ENCODE measurements around the gene TXNDC2.

Gene TXNDC2

GRCh38 chr18:9922592-9923311, 37.0 kb downstream of the TXNDC2 start:
- TF ChIP-seq CREB5 (CRISPR knock-in tag; IDR thresholded peaks at IDR 0.05; ENCODE audit: low read depth) (no peak), RARB (CRISPR knock-in tag; IDR thresholded peaks at IDR 0.05) (no peak), CSDC2 (CRISPR knock-in tag; IDR thresholded peaks at IDR 0.05) (no peak), ZFP3 (CRISPR knock-in tag; IDR thresholded peaks at IDR 0.05) (no peak), ARNTL (CRISPR knock-in tag; IDR thresholded peaks at IDR 0.05; ENCODE audit: borderline replicate concordance, low read depth) (no peak), PPARA (CRISPR knock-in tag; IDR thresholded peaks at IDR 0.05; ENCODE audit: borderline replicate concordance) (no peak), SNAI2 (CRISPR knock-in tag; IDR thresholded peaks at IDR 0.05) (no peak), GLIS3 (CRISPR knock-in tag; IDR thresholded peaks at IDR 0.05) (no peak), ZC3H10 (CRISPR knock-in tag; IDR thresholded peaks at IDR 0.05) (no peak), OSR1 (CRISPR knock-in tag; IDR thresholded peaks at IDR 0.05) (no peak), TCF4 (CRISPR knock-in tag; IDR thresholded peaks at IDR 0.05; ENCODE audit: borderline replicate concordance) (no peak), TOX (CRISPR knock-in tag; IDR thresholded peaks at IDR 0.05; ENCODE audit: borderline replicate concordance) (no peak)
- TF ChIP-seq, protein P1, sequence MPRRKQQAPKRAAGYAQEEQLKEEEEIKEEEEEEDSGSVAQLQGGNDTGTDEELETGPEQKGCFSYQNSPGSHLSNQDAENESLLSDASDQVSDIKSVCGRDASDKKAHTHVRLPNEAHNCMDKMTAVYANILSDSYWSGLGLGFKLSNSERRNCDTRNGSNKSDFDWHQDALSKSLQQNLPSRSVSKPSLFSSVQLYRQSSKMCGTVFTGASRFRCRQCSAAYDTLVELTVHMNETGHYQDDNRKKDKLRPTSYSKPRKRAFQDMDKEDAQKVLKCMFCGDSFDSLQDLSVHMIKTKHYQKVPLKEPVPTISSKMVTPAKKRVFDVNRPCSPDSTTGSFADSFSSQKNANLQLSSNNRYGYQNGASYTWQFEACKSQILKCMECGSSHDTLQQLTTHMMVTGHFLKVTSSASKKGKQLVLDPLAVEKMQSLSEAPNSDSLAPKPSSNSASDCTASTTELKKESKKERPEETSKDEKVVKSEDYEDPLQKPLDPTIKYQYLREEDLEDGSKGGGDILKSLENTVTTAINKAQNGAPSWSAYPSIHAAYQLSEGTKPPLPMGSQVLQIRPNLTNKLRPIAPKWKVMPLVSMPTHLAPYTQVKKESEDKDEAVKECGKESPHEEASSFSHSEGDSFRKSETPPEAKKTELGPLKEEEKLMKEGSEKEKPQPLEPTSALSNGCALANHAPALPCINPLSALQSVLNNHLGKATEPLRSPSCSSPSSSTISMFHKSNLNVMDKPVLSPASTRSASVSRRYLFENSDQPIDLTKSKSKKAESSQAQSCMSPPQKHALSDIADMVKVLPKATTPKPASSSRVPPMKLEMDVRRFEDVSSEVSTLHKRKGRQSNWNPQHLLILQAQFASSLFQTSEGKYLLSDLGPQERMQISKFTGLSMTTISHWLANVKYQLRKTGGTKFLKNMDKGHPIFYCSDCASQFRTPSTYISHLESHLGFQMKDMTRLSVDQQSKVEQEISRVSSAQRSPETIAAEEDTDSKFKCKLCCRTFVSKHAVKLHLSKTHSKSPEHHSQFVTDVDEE (CRISPR knock-in tag; IDR thresholded peaks at IDR 0.05), result no peak
- TF ChIP-seq, protein P2, sequence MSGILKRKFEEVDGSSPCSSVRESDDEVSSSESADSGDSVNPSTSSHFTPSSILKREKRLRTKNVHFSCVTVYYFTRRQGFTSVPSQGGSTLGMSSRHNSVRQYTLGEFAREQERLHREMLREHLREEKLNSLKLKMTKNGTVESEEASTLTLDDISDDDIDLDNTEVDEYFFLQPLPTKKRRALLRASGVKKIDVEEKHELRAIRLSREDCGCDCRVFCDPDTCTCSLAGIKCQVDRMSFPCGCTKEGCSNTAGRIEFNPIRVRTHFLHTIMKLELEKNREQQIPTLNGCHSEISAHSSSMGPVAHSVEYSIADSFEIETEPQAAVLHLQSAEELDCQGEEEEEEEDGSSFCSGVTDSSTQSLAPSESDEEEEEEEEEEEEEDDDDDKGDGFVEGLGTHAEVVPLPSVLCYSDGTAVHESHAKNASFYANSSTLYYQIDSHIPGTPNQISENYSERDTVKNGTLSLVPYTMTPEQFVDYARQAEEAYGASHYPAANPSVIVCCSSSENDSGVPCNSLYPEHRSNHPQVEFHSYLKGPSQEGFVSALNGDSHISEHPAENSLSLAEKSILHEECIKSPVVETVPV (CRISPR knock-in tag; IDR thresholded peaks at IDR 0.05), result no peak

GRCh38 chr18:9924371-9924943, 38.7 kb downstream of the TXNDC2 start:
- TF ChIP-seq ESRRG (CRISPR knock-in tag; IDR thresholded peaks at IDR 0.05) (no peak), ZNF565 (CRISPR knock-in tag; conservative IDR thresholded peaks at IDR 0.05; ENCODE audit: low read depth) (no peak), ZNF8 (CRISPR knock-in tag; IDR thresholded peaks at IDR 0.05) (no peak), PPARA (CRISPR knock-in tag; IDR thresholded peaks at IDR 0.05; ENCODE audit: borderline replicate concordance) (no peak), SNAI2 (CRISPR knock-in tag; IDR thresholded peaks at IDR 0.05) (no peak), CSDC2 (CRISPR knock-in tag; IDR thresholded peaks at IDR 0.05) (no peak), OSR1 (CRISPR knock-in tag; IDR thresholded peaks at IDR 0.05) (no peak), ZNF70 (CRISPR knock-in tag; IDR thresholded peaks at IDR 0.05) (no peak), GLIS3 (CRISPR knock-in tag; IDR thresholded peaks at IDR 0.05) (no peak)
- TF ChIP-seq, protein P3, sequence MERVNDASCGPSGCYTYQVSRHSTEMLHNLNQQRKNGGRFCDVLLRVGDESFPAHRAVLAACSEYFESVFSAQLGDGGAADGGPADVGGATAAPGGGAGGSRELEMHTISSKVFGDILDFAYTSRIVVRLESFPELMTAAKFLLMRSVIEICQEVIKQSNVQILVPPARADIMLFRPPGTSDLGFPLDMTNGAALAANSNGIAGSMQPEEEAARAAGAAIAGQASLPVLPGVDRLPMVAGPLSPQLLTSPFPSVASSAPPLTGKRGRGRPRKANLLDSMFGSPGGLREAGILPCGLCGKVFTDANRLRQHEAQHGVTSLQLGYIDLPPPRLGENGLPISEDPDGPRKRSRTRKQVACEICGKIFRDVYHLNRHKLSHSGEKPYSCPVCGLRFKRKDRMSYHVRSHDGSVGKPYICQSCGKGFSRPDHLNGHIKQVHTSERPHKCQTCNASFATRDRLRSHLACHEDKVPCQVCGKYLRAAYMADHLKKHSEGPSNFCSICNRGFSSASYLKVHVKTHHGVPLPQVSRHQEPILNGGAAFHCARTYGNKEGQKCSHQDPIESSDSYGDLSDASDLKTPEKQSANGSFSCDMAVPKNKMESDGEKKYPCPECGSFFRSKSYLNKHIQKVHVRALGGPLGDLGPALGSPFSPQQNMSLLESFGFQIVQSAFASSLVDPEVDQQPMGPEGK (CRISPR knock-in tag; IDR thresholded peaks at IDR 0.05; ENCODE audit: borderline replicate concordance), result no peak
- ATAC-seq, result no peak

More at GRCh38 chr18:9922592-9923311, 37.0 kb downstream of the TXNDC2 start:
- no peak for ATAC-seq

DNA sequence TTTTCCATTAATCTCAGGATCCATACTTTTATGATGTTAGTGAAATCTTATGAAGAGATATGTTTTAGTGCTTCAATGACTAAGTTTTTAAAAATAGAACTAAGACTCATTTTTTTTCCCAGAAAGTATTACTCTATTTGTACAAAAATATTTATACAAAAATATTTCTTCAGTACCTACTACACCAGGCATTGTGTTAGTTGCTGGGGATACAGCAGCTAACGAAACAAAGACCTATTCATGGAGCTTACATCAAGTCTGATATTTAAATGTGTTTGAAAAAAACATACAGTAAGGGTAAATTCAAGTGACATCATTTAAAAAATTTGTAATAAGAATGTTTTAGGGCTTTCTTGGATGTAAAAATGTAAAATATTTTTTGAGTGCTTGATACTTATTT, 39.6 kb downstream of the TXNDC2 start:
- ATAC-seq, result peak; percentile 54
- TF ChIP-seq OSR1 (CRISPR knock-in tag; IDR thresholded peaks at IDR 0.05) (no peak), ARNTL (CRISPR knock-in tag; IDR thresholded peaks at IDR 0.05; ENCODE audit: borderline replicate concordance, low read depth) (no peak), ZC3H10 (CRISPR knock-in tag; IDR thresholded peaks at IDR 0.05) (no peak), ZFP30 (CRISPR knock-in tag; IDR thresholded peaks at IDR 0.05) (no peak), TCF4 (CRISPR knock-in tag; IDR thresholded peaks at IDR 0.05; ENCODE audit: borderline replicate concordance) (no peak), ISL1 (CRISPR knock-in tag; IDR thresholded peaks at IDR 0.05) (no peak)

Data from SK-N-SH treated with all-trans-retinoic acid at 6 μM for 48 hours (cell line).